Measurements from ENCODE around the gene DLG5. TPM values are rescaled to one million over a fixed set of nuclear protein-coding genes. Genes with fewer than 3 reads are reported as not detected.

DLG5 gene
- total RNA-seq, 4 donors from 2014 or later: 45.4 to 92.4 (median 61.2) TPM

- Histone ChIP-seq H3K9me3 (no peaks in the 10 kb centered on the region), H3K27me3 (no peaks in the 10 kb centered on the region), H3K4me3 (replicated peaks in 1 of 3) (no peak overlapping the region), H3K36me3 (peaks cover 51 to 71% of the 10 kb centered on the region in 2 donors), H3K27ac (no peak overlapping the region), H3K4me1 (peaks cover 0 to 5% of the 10 kb centered on the region in 2 donors)
- DNase-seq: no peak
- intact Hi-C loops (cut with DNase I): no loop called here
- 93 to 94% methylated on average over 5 of the region's 5 CpGs for WGBS, 2 donors
- TF ChIP-seq CTCF (IDR thresholded peaks at IDR 0.05) (no peak), POLR2A (IDR thresholded peaks at IDR 0.05) (no peak)
These were observed 100.6 kb downstream of the DLG5 start for GRCh38 chr10:77825965-77826364.

- peaks cover 0 to 5% of the 10 kb centered on the region in 2 donors for H3K4me1 ChIP-seq
- intact Hi-C loops (cut with DNase I): no loop called here
- 93 to 95% methylated on average over 7 of the region's 7 CpGs for WGBS, 2 donors
- peaks cover 41 to 67% of the 10 kb centered on the region in 2 donors for H3K36me3 ChIP-seq
- no peaks in the 10 kb centered on the region for H3K9me3 ChIP-seq
- peak overlapping the region in 1 of 3 donors; percentile 42 for H3K27ac ChIP-seq
- no peaks in the 10 kb centered on the region for H3K27me3 ChIP-seq
- TF ChIP-seq POLR2A (IDR thresholded peaks at IDR 0.05) (no peak), CTCF (IDR thresholded peaks at IDR 0.05) (no peak)
- DNase-seq: no peak
- H3K4me3 ChIP-seq (replicated peaks in 1 of 3): no peak overlapping the region
These were observed 101.6 kb downstream of the DLG5 start for GRCh38 chr10:77824908-77825307.

GRCh38 chr10:77823811-77824542 lies 102.6 kb downstream of the DLG5 start:
- Histone ChIP-seq H3K36me3 (peaks cover 41 to 67% of the 10 kb centered on the region in 2 donors), H3K27me3 (no peaks in the 10 kb centered on the region), H3K4me1 (peaks cover 0 to 5% of the 10 kb centered on the region in 2 donors), H3K4me3 (replicated peaks in 1 of 3) (no peak overlapping the region), H3K9me3 (no peaks in the 10 kb centered on the region), H3K27ac (peak overlapping the region in 2 of 3 donors; percentile 42 to 48)
- TF ChIP-seq POLR2A (IDR thresholded peaks at IDR 0.05) (no peak), CTCF (IDR thresholded peaks at IDR 0.05) (no peak)
- intact Hi-C loops (cut with DNase I): no loop called here
- DNase-seq: peak; percentile 51 to 70
- 75 to 78% methylated on average over 10 of the region's 10 CpGs for WGBS, 2 donors

GRCh38 chr10:77821551-77821950 lies 105.0 kb downstream of the DLG5 start:
- Histone ChIP-seq H3K4me3 (replicated peaks in 1 of 3) (no peak overlapping the region), H3K27ac (peak overlapping the region in 1 of 3 donors; percentile 18), H3K27me3 (no peaks in the 10 kb centered on the region), H3K36me3 (peaks cover 54 to 71% of the 10 kb centered on the region in 2 donors), H3K9me3 (no peaks in the 10 kb centered on the region), H3K4me1 (peaks cover 0 to 5% of the 10 kb centered on the region in 2 donors)
- DNase-seq: no peak
- 76 to 86% methylated on average over 10 to 11 of the region's 12 CpGs for WGBS, 2 donors
- intact Hi-C loops (cut with DNase I): no loop called here
- TF ChIP-seq CTCF (IDR thresholded peaks at IDR 0.05) (no peak), POLR2A (IDR thresholded peaks at IDR 0.05) (no peak)

- peaks cover 54 to 71% of the 10 kb centered on the region in 2 donors for H3K36me3 ChIP-seq
- intact Hi-C loops (cut with DNase I): no loop called here
- TF ChIP-seq CTCF (IDR thresholded peaks at IDR 0.05) (no peak), POLR2A (IDR thresholded peaks at IDR 0.05) (no peak)
These were observed 105.5 kb downstream of the DLG5 start for GRCh38 chr10:77821036-77821435.

More at GRCh38 chr10:77821036-77821435, 105.5 kb downstream of the DLG5 start:
- Histone ChIP-seq H3K4me3 (replicated peaks in 1 of 3) (no peak overlapping the region), H3K9me3 (no peaks in the 10 kb centered on the region), H3K27ac (no peak overlapping the region), H3K4me1 (peaks cover 0 to 5% of the 10 kb centered on the region in 2 donors), H3K27me3 (no peaks in the 10 kb centered on the region)
- no peak for DNase-seq
- WGBS, 2 donors: 94% methylated on average over 7 to 13 of the region's 15 CpGs

All from thyroid gland (tissue), 4 donors.